Esophagus muscularis mucosa (tissue), 4 donors: ENCODE data around the gene RBP3. TPM values are rescaled to one million over a fixed set of nuclear protein-coding genes. Genes with fewer than 3 reads are reported as not detected.

ENCODE experiments used
- DNase-seq: peaks from one replicate; pipeline ENCODE4 v3.0.0-alpha.2; 2017; ENCODE audit errors: extremely low spot score
- H3K27ac ChIP-seq, 4 donors: fragments of 200-600 bp; sonication (generic); replicated peaks in 1 of 4; 1 replicate in 3 of 4; 2 replicates in 1 of 4; pipeline ENCODE4 v1.5.1; 2016 to 2019; ENCODE audit warnings: mild to moderate bottlenecking in 1 of 4
- H3K27me3 ChIP-seq, 4 donors: fragments of 200-600 bp; sonication (generic); one replicate each; pipeline versions ENCODE4 v1.5.1 to v1.6.0; 2016 to 2019
- H3K36me3 ChIP-seq, 4 donors: fragments of 200-600 bp; sonication (generic); one replicate each; pipeline ENCODE4 v1.5.1; 2016 to 2019
- H3K4me1 ChIP-seq, 4 donors: fragments of 200-600 bp; sonication (generic); one replicate each; pipeline ENCODE4 v1.5.1; 2016 to 2019
- H3K4me3 ChIP-seq, 4 donors: fragments of 200-600 bp; sonication (generic); 1 replicate in 2 of 4; 2 replicates in 2 of 4; pipeline ENCODE4 v1.5.1; 2016 to 2019; ENCODE audit warnings: mild to moderate bottlenecking in 4 of 4, moderate library complexity in 1 of 4
- H3K9me3 ChIP-seq, 4 donors: fragments of 200-600 bp; sonication (generic); 1 replicate in 3 of 4; 2 replicates in 1 of 4; pipeline ENCODE4 v1.5.1; 2016 to 2019
- EP300 ChIP-seq: sonication (generic); formaldehyde crosslinking; IDR thresholded peaks from one replicate; pipeline ENCODE4 v1.6.1; 2017; ENCODE audit warnings: antibody characterized with exemption
- POLR2A ChIP-seq: fragments of 450-650 bp; IDR thresholded peaks from one replicate; pipeline ENCODE4 v1.6.1; 2017; ENCODE audit warnings: antibody characterized with exemption, moderate library complexity, mild to moderate bottlenecking, low read depth
- POLR2AphosphoS5 ChIP-seq, 2 donors: sonication (generic); formaldehyde crosslinking; IDR thresholded peaks; one replicate each; pipeline ENCODE4 v1.6.1; 2017; ENCODE audit warnings: antibody characterized with exemption in 2 of 2
- WGBS: methylation state at CpG from one replicate; pipeline ENCODE4 v1.1.5; 2018; 5-methylcytosine and 5-hydroxymethylcytosine counted together
- intact Hi-C: fragments of 100-400 bp; cut with DNase I; formaldehyde crosslinking; loops from one replicate; pipeline ENCODE4 v1.15.1; 2023
- total RNA-seq, 4 donors: library from RNA; depleted of rRNA; stranded (reverse); fragments of >200 nt; gene quantifications; one replicate each; pipeline versions ENCODE4 v1.1.0 to v1.2.1, GENCODE V29; 2016
- TF ChIP-seq, protein P1 (sequence below), 3 experiments: fragments of 200-600 bp in 2 of 3; fragments of 450-650 bp in 1 of 3; sonication (generic) in 2 of 3; IDR thresholded peaks; one replicate each; pipeline ENCODE4 v1.5.1; 2017 to 2019; ENCODE audit warnings: antibody characterized with exemption in 3 of 3, mild to moderate bottlenecking in 2 of 3, moderate library complexity in 1 of 3

Gene RBP3
- total RNA-seq, 4 donors from 2014 or later = under 0.01 to 0.06 TPM; not detected in 2

DNA sequence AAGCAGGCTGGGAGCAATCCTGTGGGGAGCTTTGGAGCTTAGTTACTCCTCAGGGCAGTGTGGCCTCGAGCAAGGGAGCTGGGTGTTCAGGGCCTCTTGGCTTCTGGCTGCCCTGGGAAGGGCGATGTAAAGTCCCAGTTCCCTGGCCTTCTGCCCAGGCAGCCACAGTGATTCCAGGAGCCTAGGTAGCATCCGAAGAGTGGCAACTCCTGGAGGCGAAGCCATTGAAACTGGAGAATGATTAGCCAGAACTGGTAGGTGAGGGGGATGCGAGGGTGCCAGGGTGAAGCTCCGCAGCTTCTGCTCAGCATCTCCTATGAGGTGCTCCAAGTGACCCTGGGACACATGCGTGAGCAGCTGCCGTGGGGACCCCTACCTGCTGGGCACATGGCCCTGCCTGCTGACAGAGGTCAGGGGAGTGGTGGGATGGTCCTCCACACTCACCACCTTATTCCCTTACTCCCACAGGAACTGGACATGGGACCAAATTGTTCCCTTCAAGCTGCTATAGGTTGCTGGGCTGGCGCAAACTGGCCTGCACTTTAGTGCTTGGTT, 33.7 kb upstream of the RBP3 start:
- no peak for DNase-seq
- TF ChIP-seq, protein P1, sequence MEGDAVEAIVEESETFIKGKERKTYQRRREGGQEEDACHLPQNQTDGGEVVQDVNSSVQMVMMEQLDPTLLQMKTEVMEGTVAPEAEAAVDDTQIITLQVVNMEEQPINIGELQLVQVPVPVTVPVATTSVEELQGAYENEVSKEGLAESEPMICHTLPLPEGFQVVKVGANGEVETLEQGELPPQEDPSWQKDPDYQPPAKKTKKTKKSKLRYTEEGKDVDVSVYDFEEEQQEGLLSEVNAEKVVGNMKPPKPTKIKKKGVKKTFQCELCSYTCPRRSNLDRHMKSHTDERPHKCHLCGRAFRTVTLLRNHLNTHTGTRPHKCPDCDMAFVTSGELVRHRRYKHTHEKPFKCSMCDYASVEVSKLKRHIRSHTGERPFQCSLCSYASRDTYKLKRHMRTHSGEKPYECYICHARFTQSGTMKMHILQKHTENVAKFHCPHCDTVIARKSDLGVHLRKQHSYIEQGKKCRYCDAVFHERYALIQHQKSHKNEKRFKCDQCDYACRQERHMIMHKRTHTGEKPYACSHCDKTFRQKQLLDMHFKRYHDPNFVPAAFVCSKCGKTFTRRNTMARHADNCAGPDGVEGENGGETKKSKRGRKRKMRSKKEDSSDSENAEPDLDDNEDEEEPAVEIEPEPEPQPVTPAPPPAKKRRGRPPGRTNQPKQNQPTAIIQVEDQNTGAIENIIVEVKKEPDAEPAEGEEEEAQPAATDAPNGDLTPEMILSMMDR (IDR thresholded peaks at IDR 0.05) = no peak
- TF ChIP-seq POLR2AphosphoS5 (IDR thresholded peaks at IDR 0.05) (no peak), EP300 (no peak), POLR2A (no peak)
- peaks cover 0 to 6% (median 0%) of the 10 kb centered on the region in 4 donors for H3K27me3 ChIP-seq
- no peaks in the 10 kb centered on the region for H3K9me3 ChIP-seq
- H3K4me1 ChIP-seq = peaks cover 0 to 14% (median 13%) of the 10 kb centered on the region in 4 donors
- H3K36me3 ChIP-seq = no peaks in the 10 kb centered on the region
- intact Hi-C loops = loop anchor here (5.0 kb wide), 1 partner anchor 267 kb away; no protein-coding TSS in a partner anchor
- H3K27ac ChIP-seq = no peak overlapping the region
- H3K4me3 ChIP-seq = no peak overlapping the region
- 91% methylated on average over 7 of the region's 9 CpGs for WGBS

DNA sequence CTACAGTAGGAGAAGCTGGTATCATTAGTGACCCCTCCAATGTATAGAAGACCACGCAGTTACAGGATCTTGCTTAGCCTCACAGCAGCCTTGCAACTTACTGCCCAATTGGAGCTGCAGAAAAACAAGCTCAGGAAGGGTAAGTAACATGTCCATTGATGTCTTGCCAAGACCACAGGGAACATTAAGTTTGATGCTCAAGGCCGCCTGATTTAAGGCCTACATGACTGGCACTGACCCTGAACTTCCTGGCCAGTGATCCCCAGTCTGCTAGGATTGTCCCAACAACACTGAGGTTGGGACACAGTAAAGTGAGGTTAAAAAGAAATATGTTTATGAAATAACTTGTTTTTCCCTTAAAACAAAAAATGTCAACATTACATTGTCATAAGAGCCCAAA, 32.7 kb upstream of the RBP3 start:
- TF ChIP-seq, protein P1 (IDR thresholded peaks at IDR 0.05) = no peak
- TF ChIP-seq POLR2AphosphoS5 (IDR thresholded peaks at IDR 0.05) (no peak), POLR2A (no peak), EP300 (no peak)
- no peaks in the 10 kb centered on the region for H3K27me3 ChIP-seq
- intact Hi-C loops = no loop called here
- WGBS = 80% methylated on average over 2 of the region's 2 CpGs
- no peaks in the 10 kb centered on the region for H3K9me3 ChIP-seq
- H3K4me3 ChIP-seq = no peak overlapping the region
- H3K36me3 ChIP-seq = no peaks in the 10 kb centered on the region
- DNase-seq = no peak
- H3K4me1 ChIP-seq = peaks cover 0 to 14% (median 13%) of the 10 kb centered on the region in 4 donors
- H3K27ac ChIP-seq = no peak overlapping the region

DNA sequence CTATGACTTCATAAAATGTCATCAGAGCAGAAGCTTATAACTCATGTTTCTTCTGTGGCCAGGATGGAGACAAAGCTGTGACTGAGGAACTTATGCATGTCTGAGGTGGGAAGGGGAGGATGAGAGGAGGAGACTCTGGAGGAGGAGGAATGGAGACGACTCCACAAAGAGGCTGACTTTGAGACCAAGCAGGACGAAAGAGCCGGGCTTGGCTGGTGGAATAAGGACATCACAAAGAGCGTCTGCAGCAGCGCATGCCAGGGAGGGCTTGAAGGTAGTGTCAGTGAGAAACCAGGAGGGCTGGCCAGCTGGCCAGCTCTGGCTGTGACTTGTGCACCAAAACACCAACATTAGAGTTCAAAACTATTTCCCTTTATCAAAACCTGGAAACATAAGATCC, 32.0 kb upstream of the RBP3 start:
- Histone ChIP-seq H3K9me3 (no peaks in the 10 kb centered on the region), H3K4me3 (no peak overlapping the region), H3K27me3 (no peaks in the 10 kb centered on the region), H3K4me1 (peaks cover 0 to 10% (median 8%) of the 10 kb centered on the region in 4 donors), H3K27ac (no peak overlapping the region), H3K36me3 (no peaks in the 10 kb centered on the region)
- no peak for TF ChIP-seq POLR2AphosphoS5 (IDR thresholded peaks at IDR 0.05)
- TF ChIP-seq POLR2A = no peak
- WGBS = 64% methylated on average over 5 of the region's 5 CpGs
- no peak for DNase-seq
- intact Hi-C loops = no loop called here

DNA sequence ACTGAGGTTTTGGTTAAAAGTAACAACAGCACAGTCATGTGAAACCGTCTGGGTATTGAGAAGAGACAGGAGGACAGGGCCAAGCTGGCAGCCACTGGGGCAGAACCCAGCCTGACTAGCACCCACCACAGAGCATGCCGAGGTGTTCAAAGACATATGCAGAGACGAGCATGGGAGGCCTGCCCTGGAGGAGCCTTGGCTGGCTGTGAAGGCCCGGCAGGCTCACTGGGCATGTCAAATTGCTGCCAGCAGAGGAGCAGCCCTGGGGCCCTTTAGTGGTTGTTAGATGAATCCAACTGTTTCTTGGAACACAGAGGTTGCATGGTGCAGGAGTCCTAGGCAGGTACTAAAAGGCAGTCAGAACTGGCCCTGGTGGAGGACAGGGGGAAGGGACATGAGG, 30.9 kb upstream of the RBP3 start:
- no peaks in the 10 kb centered on the region for H3K9me3 ChIP-seq
- intact Hi-C loops = no loop called here
- H3K27me3 ChIP-seq = peaks cover 0 to 8% (median 0%) of the 10 kb centered on the region in 4 donors
- no peak for TF ChIP-seq POLR2AphosphoS5 (IDR thresholded peaks at IDR 0.05)
- TF ChIP-seq, protein P1 (IDR thresholded peaks at IDR 0.05) = no peak
- no peak for TF ChIP-seq EP300
- TF ChIP-seq POLR2A = no peak
- no peaks in the 10 kb centered on the region for H3K36me3 ChIP-seq
- no peak for DNase-seq
- 100% methylated on average over 4 of the region's 4 CpGs for WGBS
- no peak overlapping the region for H3K27ac ChIP-seq
- H3K4me1 ChIP-seq = no peaks in the 10 kb centered on the region
- H3K4me3 ChIP-seq = no peak overlapping the region

DNA sequence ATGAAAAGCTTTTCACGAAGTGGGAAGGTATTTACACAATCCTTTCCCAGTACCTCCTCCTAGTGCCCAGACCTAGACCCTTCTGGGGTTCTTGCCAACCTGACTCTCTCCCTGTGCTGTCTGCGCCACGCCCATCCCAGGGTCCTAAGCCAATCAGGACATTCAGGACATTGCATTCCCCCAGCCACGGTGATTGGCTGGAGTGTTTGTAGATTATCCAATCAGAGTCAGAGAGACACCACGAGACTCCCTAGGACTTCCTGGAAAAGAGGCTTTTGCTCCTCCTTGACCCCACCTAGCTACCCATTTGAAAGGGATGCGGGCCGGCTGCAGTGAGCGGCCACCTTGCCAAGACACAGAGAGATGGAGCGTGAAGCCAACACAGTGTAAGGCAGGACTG, 29.5 kb upstream of the RBP3 start:
- H3K4me3 ChIP-seq = no peak overlapping the region
- DNase-seq = no peak
- WGBS = 86% methylated on average over 9 of the region's 9 CpGs
- H3K36me3 ChIP-seq = no peaks in the 10 kb centered on the region
- H3K9me3 ChIP-seq = no peaks in the 10 kb centered on the region
- no peak overlapping the region for H3K27ac ChIP-seq
- TF ChIP-seq POLR2AphosphoS5 (IDR thresholded peaks at IDR 0.05) = no peak
- TF ChIP-seq POLR2A = no peak
- no peak for TF ChIP-seq EP300
- TF ChIP-seq, protein P1 (IDR thresholded peaks at IDR 0.05) = no peak
- H3K27me3 ChIP-seq = peaks cover 0 to 14% (median 0%) of the 10 kb centered on the region in 4 donors
- intact Hi-C loops = no loop called here
- H3K4me1 ChIP-seq = no peaks in the 10 kb centered on the region
